Kidney (tissue), 14 donors: ENCODE results near the gene SHFL. TPM values are rescaled to one million over a fixed set of nuclear protein-coding genes. Genes with fewer than 3 reads are reported as not detected.

Experiments
- DNase-seq, 5 donors: peaks; one replicate each; pipeline ENCODE4 v3.0.0-alpha.2; 2013 to 2020
- FAIRE-seq: peaks from 2 replicates; lab custom pipeline; 2012; peaks lifted over from hg19 to GRCh38; lab: Jason Lieb, UNC
- H3K27ac ChIP-seq, 2 donors: one replicate each; pipeline ENCODE4 v1.7.0; 2013; ENCODE audit warnings: low read depth in 2 of 2, low read length in 2 of 2, inconsistent platforms in 1 of 2
- H3K27me3 ChIP-seq: one replicate; pipeline ENCODE4 v1.7.1; 2013; ENCODE audit warnings: low read length, inconsistent platforms; ENCODE audit not compliant: control insufficient read depth, insufficient read depth
- H3K36me3 ChIP-seq, 3 donors: one replicate each; pipeline versions ENCODE4 v1.7.0 to v1.7.1; 2013; ENCODE audit warnings: low read length in 3 of 3, control low read depth in 1 of 3, inconsistent platforms in 1 of 3; ENCODE audit not compliant: insufficient read depth in 3 of 3, control insufficient read depth in 2 of 3
- H3K4me1 ChIP-seq, 3 donors: one replicate each; pipeline versions ENCODE4 v1.7.0 to v1.7.1; 2013; ENCODE audit warnings: low read length in 3 of 3, inconsistent platforms in 1 of 3, low read depth in 1 of 3; ENCODE audit not compliant: control insufficient read depth in 2 of 3, insufficient read depth in 2 of 3
- H3K4me3 ChIP-seq, 3 donors: one replicate each; pipeline versions ENCODE4 v1.7.0 to v1.8.1; 2013; ENCODE audit warnings: low read length in 3 of 3, control low read depth in 1 of 3, inconsistent platforms in 1 of 3
- H3K9ac ChIP-seq, 3 donors: one replicate each; pipeline versions ENCODE4 v1.7.0 to v1.7.1; 2013; ENCODE audit warnings: low read length in 3 of 3, control low read depth in 1 of 3, inconsistent platforms in 1 of 3
- H3K9me3 ChIP-seq, 3 donors: one replicate each; pipeline versions ENCODE4 v1.7.0 to v1.7.1; 2013; ENCODE audit warnings: low read length in 3 of 3, control low read depth in 1 of 3, inconsistent platforms in 1 of 3; ENCODE audit not compliant: control insufficient read depth in 2 of 3, insufficient read depth in 1 of 3
- intact Hi-C: fragments of 100-400 bp; cut with DNase I; formaldehyde crosslinking; loops from one replicate; pipeline ENCODE4 v1.11.1; 2022
- polyA plus RNA-seq: library from polyadenylated mRNA; stranded (reverse); fragments of 350-450 nt; fragmentation: Illumina TruSeq; extraction: RNeasy Lipid Tissue Mini Kit (QIAGEN cat#74804); gene quantifications from one replicate; pipeline ENCODE4 v1.2.3, GENCODE V29; 2014; ENCODE audit warnings: low read depth, low replicate concordance; ENCODE audit not compliant: insufficient read depth
- total RNA-seq: library from RNA; stranded (reverse); fragmentation: NEBNext Ultra II Directional; extraction: Animal tissue kit (Norgen Biotek cat#: 25700); gene quantifications from one replicate; pipeline ENCODE4 v1.2.1, GENCODE V29; 2021
- TF ChIP-seq, protein P1 (sequence below): IDR thresholded peaks from 3 replicates; pipeline ENCODE4 v1.5.1; 2012; ENCODE audit warnings: mild to moderate bottlenecking, moderate library complexity, borderline replicate concordance; ENCODE audit not compliant: insufficient read depth; ENCODE audit errors: extremely low read depth
- donor health status: control.
- donor health status: control.
- donor health status: control.
- donor health status: control.
- donor health status: control.
- donor health status: DM: yes; HTN: yes; CAD: no.
- donor health status: Normal renal cell carcinoma (clear cell type).

The SHFL gene
- total and polyA plus RNA-seq, 2 donors from 2014 or later = 36.4 to 42.5 TPM

DNA sequence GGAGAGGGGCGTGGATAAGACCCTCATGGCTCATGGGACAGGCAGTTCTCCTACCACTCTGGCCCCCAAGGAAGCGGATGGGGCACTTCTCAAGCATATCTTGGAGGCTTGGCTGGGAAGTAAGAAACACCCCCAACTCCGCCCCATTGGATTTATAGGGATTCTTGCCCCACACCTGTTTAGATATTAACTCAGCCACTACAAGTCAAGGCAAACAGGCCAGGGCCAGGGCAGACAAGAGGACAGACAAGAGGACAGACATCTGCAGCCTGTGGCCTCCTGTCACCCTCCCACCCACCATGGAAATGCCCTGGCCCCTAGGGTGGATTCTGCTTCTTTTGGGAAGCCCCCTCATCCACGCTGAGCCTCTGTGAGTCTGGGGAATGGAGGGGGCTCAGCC, 48.8 kb upstream of the SHFL start:
- DNase-seq (no peak), FAIRE-seq (no peak)
- H3K9me3 ChIP-seq = peaks cover 0 to 4% (median 1%) of the 10 kb centered on the region in 3 donors
- H3K27ac ChIP-seq = no peak overlapping the region
- peaks cover 3% of the 10 kb centered on the region for H3K27me3 ChIP-seq
- no peak overlapping the region for H3K9ac ChIP-seq
- no peaks in the 10 kb centered on the region for H3K4me1 ChIP-seq
- H3K4me3 ChIP-seq = no peak overlapping the region
- intact Hi-C loops = loop anchor here (10.0 kb wide), 1 partner anchor 103 kb away; the partner anchor contains the start of gene OLFM2
- H3K36me3 ChIP-seq = no peaks in the 10 kb centered on the region
- TF ChIP-seq, protein P1, sequence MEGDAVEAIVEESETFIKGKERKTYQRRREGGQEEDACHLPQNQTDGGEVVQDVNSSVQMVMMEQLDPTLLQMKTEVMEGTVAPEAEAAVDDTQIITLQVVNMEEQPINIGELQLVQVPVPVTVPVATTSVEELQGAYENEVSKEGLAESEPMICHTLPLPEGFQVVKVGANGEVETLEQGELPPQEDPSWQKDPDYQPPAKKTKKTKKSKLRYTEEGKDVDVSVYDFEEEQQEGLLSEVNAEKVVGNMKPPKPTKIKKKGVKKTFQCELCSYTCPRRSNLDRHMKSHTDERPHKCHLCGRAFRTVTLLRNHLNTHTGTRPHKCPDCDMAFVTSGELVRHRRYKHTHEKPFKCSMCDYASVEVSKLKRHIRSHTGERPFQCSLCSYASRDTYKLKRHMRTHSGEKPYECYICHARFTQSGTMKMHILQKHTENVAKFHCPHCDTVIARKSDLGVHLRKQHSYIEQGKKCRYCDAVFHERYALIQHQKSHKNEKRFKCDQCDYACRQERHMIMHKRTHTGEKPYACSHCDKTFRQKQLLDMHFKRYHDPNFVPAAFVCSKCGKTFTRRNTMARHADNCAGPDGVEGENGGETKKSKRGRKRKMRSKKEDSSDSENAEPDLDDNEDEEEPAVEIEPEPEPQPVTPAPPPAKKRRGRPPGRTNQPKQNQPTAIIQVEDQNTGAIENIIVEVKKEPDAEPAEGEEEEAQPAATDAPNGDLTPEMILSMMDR = no peak

DNA sequence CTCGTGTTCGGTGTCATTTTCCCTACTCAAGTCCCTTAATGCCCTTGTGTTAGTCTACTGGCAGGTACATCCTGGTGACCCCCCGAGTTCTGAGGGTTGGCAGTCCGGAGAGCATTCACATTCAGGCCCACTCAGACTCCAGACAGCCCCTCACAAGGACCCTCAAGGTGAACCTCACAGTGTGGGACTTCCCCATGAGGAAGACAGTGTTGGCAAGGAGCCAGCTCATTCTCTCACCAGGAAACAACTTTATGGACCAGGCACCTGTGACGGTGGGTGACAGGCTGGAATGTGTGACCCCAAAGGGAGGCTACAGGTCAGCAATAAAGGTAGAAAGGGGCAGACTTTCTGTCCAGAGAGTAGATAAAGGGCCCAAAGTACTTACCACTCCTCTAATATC, 48.3 kb upstream of the SHFL start:
- DNase-seq = peak in 1 of 5 donors; percentile 4
- no peaks in the 10 kb centered on the region for H3K36me3 ChIP-seq
- no peak overlapping the region for H3K27ac ChIP-seq
- TF ChIP-seq, protein P1 = no peak
- no peak overlapping the region for H3K9ac ChIP-seq
- H3K4me3 ChIP-seq = no peak overlapping the region
- H3K4me1 ChIP-seq = no peaks in the 10 kb centered on the region
- no peak for FAIRE-seq
- H3K27me3 ChIP-seq = peaks cover 3% of the 10 kb centered on the region
- intact Hi-C loops = loop anchor here (10.0 kb wide), 1 partner anchor 103 kb away; the partner anchor contains the start of gene OLFM2
- H3K9me3 ChIP-seq = peaks cover 0 to 9% (median 6%) of the 10 kb centered on the region in 3 donors

DNA sequence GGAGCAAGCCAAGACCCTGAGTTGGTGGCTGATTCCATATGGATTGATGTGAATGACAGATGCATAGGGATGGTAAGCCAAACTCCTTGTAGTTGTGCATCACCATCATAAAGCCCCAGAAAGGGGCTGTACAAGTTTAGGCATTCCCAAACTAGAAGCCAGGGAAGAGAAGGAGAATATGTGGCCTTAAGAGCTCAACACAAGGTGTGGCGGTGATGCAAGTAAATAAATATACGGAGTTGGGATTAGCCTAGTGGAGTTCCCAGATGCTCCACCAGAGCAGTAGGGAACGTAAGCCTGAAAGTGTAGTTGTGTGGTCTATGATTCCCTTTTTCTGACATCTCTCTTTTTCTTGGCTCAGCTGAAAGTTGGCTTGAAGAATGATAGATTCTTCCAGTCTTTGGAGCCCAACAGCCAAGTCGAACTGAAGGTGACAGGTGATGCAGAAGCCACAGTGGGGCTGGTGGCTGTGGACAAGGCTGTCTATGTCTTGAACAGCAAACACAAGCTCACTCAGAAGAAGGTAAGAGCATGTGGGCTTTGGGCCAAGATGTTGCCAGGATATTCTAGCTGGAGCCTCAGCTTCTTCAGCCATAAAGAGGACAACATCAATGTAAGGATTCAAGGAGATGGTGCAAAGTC, 42.7 kb upstream of the SHFL start:
- no peak for FAIRE-seq
- Histone ChIP-seq H3K9me3 (peaks cover 2 to 32% (median 19%) of the 10 kb centered on the region in 3 donors), H3K27me3 (no peaks in the 10 kb centered on the region)

More for the DNA sequence above, 42.7 kb upstream of the SHFL start:
- TF ChIP-seq, protein P1 = no peak
- DNase-seq = peak in 2 of 5 donors; percentile 3 to 38
- H3K4me3 ChIP-seq = no peak overlapping the region
- intact Hi-C loops = no loop called here
- no peak overlapping the region for H3K27ac ChIP-seq
- H3K9ac ChIP-seq = no peak overlapping the region
- no peaks in the 10 kb centered on the region for H3K4me1 ChIP-seq
- H3K36me3 ChIP-seq = no peaks in the 10 kb centered on the region
